IMR-90 (cell line): ENCODE data around the gene MYBPH. TPM values are rescaled to one million over a fixed set of nuclear protein-coding genes. Genes with fewer than 3 reads are reported as not detected.

ENCODE experiments used
- ATAC-seq: fragments of 200-7000 bp; cut with Tn5 transposase; 2 replicates; pipeline ENCODE4 v1.9.1; 2020; ENCODE audit warnings: low read depth, mild to moderate bottlenecking, moderate library complexity
- BruUV-seq: library from RNA; stranded (reverse); fragments of 400-500 nt; replicated peaks from 2 replicates; lab custom pipeline; 2021; lab: Mats Ljungman, UMichigan
- CTCF ChIA-PET: fragments of 300-600 bp; formaldehyde crosslinking; extraction: SDS; loops from one replicate; lab custom pipeline; 2021; ENCODE audit warnings: antibody characterized with exemption; lab: Yijun Ruan, JAX
- POLR2A ChIA-PET: fragments of 300-600 bp; sonication (Branson Sonifier 250); formaldehyde crosslinking; loops from one replicate; lab custom pipeline; 2022; ENCODE audit warnings: antibody characterized with exemption; ENCODE audit not compliant: unreplicated experiment; lab: Charles Lee
- DNase-seq: peaks from one replicate; pipeline ENCODE4 v3.0.0; 2013
- H2AFZ ChIP-seq: replicated peaks from 2 replicates; pipeline ENCODE3; 2013; ENCODE audit warnings: low read length, mild to moderate bottlenecking; ENCODE audit not compliant: poor library complexity
- H2AK5ac ChIP-seq: 2 replicates; pipeline ENCODE4 v1.6.1; 2013; ENCODE audit warnings: low read depth, low read length, inconsistent platforms
- H2AK9ac ChIP-seq: replicated peaks from 2 replicates; pipeline ENCODE3; 2013; ENCODE audit warnings: mild to moderate bottlenecking, low read depth, low read length, moderate library complexity; ENCODE audit not compliant: poor library complexity
- H2BK120ac ChIP-seq: 2 replicates; pipeline ENCODE4 v1.6.1; 2013; ENCODE audit warnings: low read depth, low read length, inconsistent platforms
- H2BK15ac ChIP-seq: 3 replicates; pipeline ENCODE4 v1.6.1; 2013; ENCODE audit warnings: low read depth, low read length, inconsistent platforms
- H2BK20ac ChIP-seq: 2 replicates; pipeline ENCODE4 v1.6.1; 2013; ENCODE audit warnings: low read depth, mild to moderate bottlenecking, inconsistent platforms, low read length, moderate library complexity
- H2BK5ac ChIP-seq: 2 replicates; pipeline ENCODE4 v1.6.1; 2013; ENCODE audit warnings: mild to moderate bottlenecking, low read depth, low read length, inconsistent platforms; ENCODE audit not compliant: poor library complexity, severe bottlenecking
- H3K14ac ChIP-seq: replicated peaks from 2 replicates; pipeline ENCODE4 v1.6.1; 2013; ENCODE audit warnings: low read depth, low read length, inconsistent platforms
- H3K18ac ChIP-seq: 2 replicates; pipeline ENCODE4 v1.6.1; 2013; ENCODE audit warnings: low read depth, low read length, control low read depth
- H3K23ac ChIP-seq: 2 replicates; pipeline ENCODE4 v1.6.1; 2013; ENCODE audit warnings: low read depth, low read length, inconsistent platforms
- H3K27ac ChIP-seq: 2 replicates; pipeline ENCODE4 v1.5.1; 2013; ENCODE audit warnings: mild to moderate bottlenecking, control low read depth, low read length; ENCODE audit not compliant: insufficient read depth
- H3K27me3 ChIP-seq: 2 replicates; pipeline ENCODE4 v1.6.1; 2013; ENCODE audit warnings: low read length; ENCODE audit not compliant: control insufficient read depth, insufficient read depth
- H3K36me3 ChIP-seq: 2 replicates; pipeline ENCODE4 v1.6.1; 2013; ENCODE audit warnings: low read length, mixed read lengths; ENCODE audit not compliant: control insufficient read depth, insufficient read depth
- H3K4ac ChIP-seq: 2 replicates; pipeline ENCODE4 v1.6.1; 2013; ENCODE audit warnings: low read depth, low read length, inconsistent platforms
- H3K4me1 ChIP-seq: 2 replicates; pipeline ENCODE4 v1.6.1; 2013; ENCODE audit warnings: low read length, mixed read lengths; ENCODE audit not compliant: control insufficient read depth, insufficient read depth
- H3K4me2 ChIP-seq: 2 replicates; pipeline ENCODE4 v1.6.1; 2013; ENCODE audit warnings: low read depth, mild to moderate bottlenecking, control low read depth, low read length, moderate library complexity
- H3K4me3 ChIP-seq: 2 replicates; pipeline ENCODE4 v1.5.1; 2013; ENCODE audit warnings: low read depth, mild to moderate bottlenecking, control low read depth, low read length, moderate library complexity; ENCODE audit not compliant: insufficient read depth
- H3K56ac ChIP-seq: 2 replicates; pipeline ENCODE4 v1.6.1; 2013; ENCODE audit warnings: low read length, inconsistent platforms; ENCODE audit not compliant: insufficient read depth; ENCODE audit errors: extremely low read depth
- H3K79me1 ChIP-seq, 2 experiments: 2 replicates each; pipeline ENCODE4 v1.6.1; 2013; ENCODE audit warnings: low read length in 2 of 2, inconsistent platforms in 1 of 2, low read depth in 1 of 2
- H3K9ac ChIP-seq: 2 replicates; pipeline ENCODE4 v1.6.1; 2013; ENCODE audit warnings: low read depth, low read length, control low read depth
- H3K9me1 ChIP-seq: 2 replicates; pipeline ENCODE4 v1.6.1; 2013; ENCODE audit warnings: low read length, inconsistent platforms; ENCODE audit not compliant: insufficient read depth
- H3K9me3 ChIP-seq: 2 replicates; pipeline ENCODE4 v1.6.1; 2013; ENCODE audit warnings: low read length; ENCODE audit not compliant: control insufficient read depth, insufficient read depth
- H4K20me1 ChIP-seq: 2 replicates; pipeline ENCODE4 v1.6.1; 2013; ENCODE audit warnings: low read length, inconsistent platforms; ENCODE audit not compliant: insufficient read depth
- H4K5ac ChIP-seq: 2 replicates; pipeline ENCODE4 v1.6.1; 2013; ENCODE audit warnings: mild to moderate bottlenecking, low read depth, low read length, control low read depth
- H4K8ac ChIP-seq, 2 experiments: 2 replicates each; pipeline ENCODE4 v1.6.1; 2013; ENCODE audit warnings: low read depth in 2 of 2, low read length in 2 of 2, control low read depth in 1 of 2, inconsistent platforms in 1 of 2
- H4K91ac ChIP-seq: 2 replicates; pipeline ENCODE4 v1.6.1; 2013; ENCODE audit warnings: low read depth, low read length, inconsistent platforms; ENCODE audit not compliant: insufficient read depth
- BHLHE40 ChIP-seq: fragments of 150-350 bp; IDR thresholded peaks from 2 replicates; pipeline ENCODE4 v1.6.1; 2016; ENCODE audit warnings: mild to moderate bottlenecking, low read depth, low read length
- CEBPB ChIP-seq: IDR thresholded peaks from 2 replicates; pipeline ENCODE4 v1.6.1; 2012; ENCODE audit warnings: low read depth, low read length, improper control_type of control experiment
- CHD1 ChIP-seq: IDR thresholded peaks from 2 replicates; pipeline ENCODE4 v1.6.1; 2012; ENCODE audit warnings: low read depth, low read length, improper control_type of control experiment
- CTCF ChIP-seq: conservative IDR thresholded peaks from 2 replicates; pipeline ENCODE4 v1.5.1; 2012; ENCODE audit warnings: mild to moderate bottlenecking, low read depth, low read length, improper control_type of control experiment
- ELK1 ChIP-seq: fragments of 150-350 bp; IDR thresholded peaks from 2 replicates; pipeline ENCODE4 v1.6.1; 2016; ENCODE audit warnings: low read depth, mild to moderate bottlenecking, low read length, moderate library complexity, borderline replicate concordance
- FOS ChIP-seq: fragments of 150-350 bp; IDR thresholded peaks from 2 replicates; pipeline ENCODE4 v1.6.1; 2016; ENCODE audit warnings: low read depth, low read length
- MAFK ChIP-seq: IDR thresholded peaks from 2 replicates; pipeline ENCODE4 v1.6.1; 2012; ENCODE audit warnings: low read depth, low read length, improper control_type of control experiment
- MAZ ChIP-seq: IDR thresholded peaks from 2 replicates; pipeline ENCODE4 v1.6.1; 2012; ENCODE audit warnings: low read depth, mild to moderate bottlenecking, low read length, improper control_type of control experiment, moderate library complexity, borderline replicate concordance
- MXI1 ChIP-seq: IDR thresholded peaks from 2 replicates; pipeline ENCODE4 v1.6.1; 2012; ENCODE audit warnings: low read depth, mild to moderate bottlenecking, low read length, moderate library complexity, borderline replicate concordance
- NFE2L2 ChIP-seq: fragments of 150-350 bp; IDR thresholded peaks from 2 replicates; pipeline ENCODE4 v1.6.1; 2016; ENCODE audit warnings: low read depth, mild to moderate bottlenecking, low read length
- POLR2A ChIP-seq: IDR thresholded peaks from 2 replicates; pipeline ENCODE4 v1.6.1; 2012; ENCODE audit warnings: mild to moderate bottlenecking, low read depth, low read length
- RAD21 ChIP-seq: IDR thresholded peaks from 2 replicates; pipeline ENCODE4 v1.6.1; 2012; ENCODE audit warnings: low read length, improper control_type of control experiment
- RCOR1 ChIP-seq: IDR thresholded peaks from 2 replicates; pipeline ENCODE4 v1.6.1; 2012; ENCODE audit warnings: mild to moderate bottlenecking, low read length, improper control_type of control experiment; ENCODE audit not compliant: insufficient replicate concordance
- RFX5 ChIP-seq: IDR thresholded peaks from 2 replicates; pipeline ENCODE4 v1.8.0; 2012; ENCODE audit warnings: low read depth, mild to moderate bottlenecking, low read length, moderate library complexity
- SMC3 ChIP-seq: fragments of 150-350 bp; IDR thresholded peaks from 2 replicates; pipeline ENCODE4 v1.6.1; 2016; ENCODE audit warnings: low read depth, mild to moderate bottlenecking, antibody characterized with exemption, low read length, moderate library complexity
- USF2 ChIP-seq: fragments of 150-350 bp; IDR thresholded peaks from 2 replicates; pipeline ENCODE4 v1.6.1; 2017; ENCODE audit warnings: mild to moderate bottlenecking, antibody characterized with exemption, low read length, low read depth
- WGBS, 2 experiments: methylation state at CpG; one replicate each; pipeline versions ENCODE4 v1.1.5 to v1.1.7; 2013; ENCODE audit warnings: missing lambda C conversion rate in 2 of 2; ENCODE audit not compliant: insufficient read length in 1 of 2; ENCODE audit errors: extremely low coverage in 2 of 2; 5-methylcytosine and 5-hydroxymethylcytosine counted together
- dilution Hi-C: fragments of 300-500 bp; cut with HindIII; formaldehyde crosslinking; loops from one replicate; pipeline ENCODE4 v1.14.3; 2018; ENCODE audit warnings: low sequenced_read_pairs; ENCODE audit not compliant: unreplicated experiment
- in situ Hi-C: fragments of 300-500 bp; cut with MboI; formaldehyde crosslinking; loops from 3 replicates; pipeline ENCODE4 v1.14.3; 2019; ENCODE audit warnings: low sequenced_read_pairs, inconsistent platforms, mixed read lengths
- intact Hi-C: fragments of 100-400 bp; cut with micrococcal nuclease; formaldehyde crosslinking; loops from 2 replicates; pipeline ENCODE4 v1.10.0; 2022
- polyA plus RNA-seq, 3 experiments: library from polyadenylated mRNA; depleted of rRNA; stranded (reverse); fragments of >200 nt; gene quantifications; 2 replicates each; pipeline ENCODE4 v1.2.3, GENCODE V29; 2012; ENCODE audit warnings: low replicate concordance in 1 of 3
- total RNA-seq: library from RNA; depleted of rRNA; stranded (reverse); fragments of >200 nt; gene quantifications from 2 replicates; pipeline ENCODE4 v1.2.3, GENCODE V29; 2012

MYBPH gene
- total and polyA plus RNA-seq, 2 of the 4 experiments (the other 2 are of a cell fraction): not detected

GRCh38 chr1:203149188-203149840 lies 26.3 kb downstream of the MYBPH start:
- Histone ChIP-seq H2BK5ac (no peak overlapping the region), H3K4ac (no peak overlapping the region), H4K91ac (no peak overlapping the region), H4K5ac (no peak overlapping the region), H3K4me2 (no peak overlapping the region), H2BK15ac (no peak overlapping the region), H3K4me3 (no peak overlapping the region), H4K8ac (no peak overlapping the region), H2AFZ (no peak overlapping the region), H2BK120ac (no peak overlapping the region), H3K36me3 (no peaks in the 10 kb centered on the region), H3K27me3 (no peaks in the 10 kb centered on the region; the same call in 1 of the 2 replicates), H3K9me3 (no peaks in the 10 kb centered on the region), H3K56ac (no peak overlapping the region), H4K20me1 (no peaks in the 10 kb centered on the region), H3K18ac (no peak overlapping the region), H2AK9ac (no peak overlapping the region), H3K4me1 (peaks cover 8% of the 10 kb centered on the region), H2AK5ac (no peak overlapping the region), H3K9ac (no peak overlapping the region), H3K14ac (no peak overlapping the region), H3K27ac (no peak overlapping the region), H2BK20ac (no peak overlapping the region), H3K9me1 (no peaks in the 10 kb centered on the region), H3K79me1 (no peaks in the 10 kb centered on the region), H3K23ac (no peak overlapping the region)
- no peak for TF ChIP-seq POLR2A
- TF ChIP-seq RCOR1: no peak
- no peak for TF ChIP-seq CEBPB
- no peak for TF ChIP-seq ELK1
- no peak for TF ChIP-seq CTCF
- no peak for TF ChIP-seq MXI1
- no peak for TF ChIP-seq SMC3
- TF ChIP-seq MAFK: no peak
- TF ChIP-seq BHLHE40: no peak
- TF ChIP-seq NFE2L2: no peak
- no peak for TF ChIP-seq USF2
- no peak for TF ChIP-seq CHD1
- no peak for TF ChIP-seq RFX5
- no peak for TF ChIP-seq RAD21
- TF ChIP-seq MAZ: no peak
- TF ChIP-seq FOS: no peak
- BruUV-seq: no TSS peak
- ChIA-PET CTCF (no interaction called here), POLR2A (no interaction called here)
- intact Hi-C loops: no loop called here
- in situ Hi-C loops: no loop called here
- ATAC-seq (no peak), DNase-seq (no peak)
- dilution Hi-C loops: no loop called here
- no CpG with 5 or more reads among the region's 7 CpGs for WGBS, 2 experiments
